HEK293 (cell line): ENCODE data around the gene CYS1.
A peak's percentile ranks its signal among the peaks of the same experiment; 100 is the strongest.

Experiments
- CTCF ChIA-PET: fragments of 350-600 bp; formaldehyde crosslinking; extraction: SDS; loops from one replicate; lab custom pipeline; 2021; ENCODE audit warnings: antibody characterized with exemption; lab: Yijun Ruan, JAX
- POLR2A ChIA-PET: fragments of 300-600 bp; formaldehyde crosslinking; extraction: SDS; loops from one replicate; lab custom pipeline; 2020; ENCODE audit warnings: antibody characterized with exemption, inconsistent platforms; lab: Yijun Ruan, JAX
- H3K27ac ChIP-seq: fragments of 200-500 bp; sonication (Bioruptor generic); 2 replicates; pipeline ENCODE4 v1.5.1; 2014; ENCODE audit warnings: low read depth, low read length, control low read depth, inconsistent platforms; ENCODE audit errors: extremely low read depth
- H3K36me3 ChIP-seq, 2 experiments: fragments of 200-500 bp in 1 of 2; sonication (Bioruptor generic) in 1 of 2; 1 replicate in 1 of 2; 2 replicates in 1 of 2; pipeline ENCODE4 v1.5.1; 2014 to 2017; ENCODE audit warnings: inconsistent platforms in 2 of 2, low read length in 2 of 2; ENCODE audit not compliant: control insufficient read depth in 2 of 2, insufficient read depth in 1 of 2
- H3K4me1 ChIP-seq: fragments of 200-500 bp; sonication (Bioruptor generic); 2 replicates; pipeline ENCODE4 v1.5.1; 2014; ENCODE audit warnings: mild to moderate bottlenecking, low read length, inconsistent platforms; ENCODE audit not compliant: control insufficient read depth, insufficient read depth
- H3K4me3 ChIP-seq: 2 replicates; pipeline ENCODE4 v1.5.1; 2011; ENCODE audit warnings: low read depth, mild to moderate bottlenecking, control low read depth, low read length, moderate library complexity
- H3K9me3 ChIP-seq: fragments of 200-500 bp; sonication (Bioruptor generic); 2 replicates; pipeline ENCODE4 v1.5.1; 2014; ENCODE audit warnings: low read depth, low read length, inconsistent platforms; ENCODE audit not compliant: control insufficient read depth, insufficient read depth
- ATF2 ChIP-seq: fragments of 450-650 bp; formaldehyde crosslinking; IDR thresholded peaks from 2 replicates; pipeline ENCODE4 v1.5.1; 2016; ENCODE audit warnings: missing biosample characterization, missing genetic modification characterization, low read depth
- BCL11A ChIP-seq: fragments of 450-650 bp; formaldehyde crosslinking; IDR thresholded peaks from 2 replicates; pipeline ENCODE4 v1.5.1; 2016; ENCODE audit warnings: low read depth, missing biosample characterization, missing genetic modification characterization
- GLIS2 ChIP-seq: fragments of 450-650 bp; formaldehyde crosslinking; IDR thresholded peaks from 2 replicates; pipeline ENCODE4 v1.5.1; 2016; ENCODE audit warnings: missing biosample characterization, missing genetic modification characterization
- OSR2 ChIP-seq: fragments of 450-650 bp; formaldehyde crosslinking; IDR thresholded peaks from 2 replicates; pipeline ENCODE4 v1.5.1; 2016; ENCODE audit warnings: missing biosample characterization, missing genetic modification characterization
- REPIN1 ChIP-seq: fragments of 450-650 bp; formaldehyde crosslinking; IDR thresholded peaks from 2 replicates; pipeline ENCODE4 v1.5.1; 2017; ENCODE audit warnings: missing biosample characterization, missing genetic modification characterization, low read depth
- SETDB1 ChIP-seq: IDR thresholded peaks from one replicate; pipeline ENCODE4 v1.6.1; 2017; ENCODE audit warnings: mild to moderate bottlenecking, low read length, moderate library complexity, mixed read lengths; ENCODE audit not compliant: insufficient read length
- YY1 ChIP-seq: fragments of 450-650 bp; formaldehyde crosslinking; IDR thresholded peaks from 2 replicates; pipeline ENCODE4 v1.5.1; 2018; ENCODE audit warnings: missing biosample characterization, missing genetic modification characterization
- ZBTB20 ChIP-seq: fragments of 450-650 bp; formaldehyde crosslinking; IDR thresholded peaks from 2 replicates; pipeline ENCODE4 v1.5.1; 2016; ENCODE audit warnings: missing biosample characterization, missing genetic modification characterization
- ZBTB21 ChIP-seq: fragments of 450-650 bp; formaldehyde crosslinking; IDR thresholded peaks from 2 replicates; pipeline ENCODE4 v1.5.1; 2017; ENCODE audit warnings: missing biosample characterization, missing genetic modification characterization
- ZFP37 ChIP-seq: fragments of 450-650 bp; formaldehyde crosslinking; IDR thresholded peaks from 2 replicates; pipeline ENCODE4 v1.5.1; 2016; ENCODE audit warnings: missing biosample characterization, missing genetic modification characterization
- ZNF133 ChIP-seq: fragments of 450-650 bp; formaldehyde crosslinking; IDR thresholded peaks from 2 replicates; pipeline ENCODE4 v1.5.1; 2016; ENCODE audit warnings: missing biosample characterization, missing genetic modification characterization
- ZNF169 ChIP-seq: fragments of 450-650 bp; formaldehyde crosslinking; IDR thresholded peaks from 2 replicates; pipeline ENCODE4 v1.5.1; 2016; ENCODE audit warnings: missing biosample characterization, missing genetic modification characterization
- ZNF530 ChIP-seq: fragments of 450-650 bp; formaldehyde crosslinking; IDR thresholded peaks from 2 replicates; pipeline ENCODE4 v1.5.1; 2016; ENCODE audit warnings: low read depth, missing biosample characterization, missing genetic modification characterization
- ZNF571 ChIP-seq: fragments of 450-650 bp; formaldehyde crosslinking; IDR thresholded peaks from 2 replicates; pipeline ENCODE4 v1.5.0; 2017; ENCODE audit warnings: missing biosample characterization, missing genetic modification characterization
- ZNF600 ChIP-seq: fragments of 450-650 bp; formaldehyde crosslinking; IDR thresholded peaks from 2 replicates; pipeline ENCODE4 v1.5.1; 2016; ENCODE audit warnings: missing biosample characterization, missing genetic modification characterization
- ZNF645 ChIP-seq: fragments of 450-650 bp; formaldehyde crosslinking; IDR thresholded peaks from 2 replicates; pipeline ENCODE4; 2016; ENCODE audit warnings: missing biosample characterization, missing genetic modification characterization
- ZNF776 ChIP-seq: fragments of 450-650 bp; formaldehyde crosslinking; IDR thresholded peaks from 2 replicates; pipeline ENCODE4 v1.5.0; 2017; ENCODE audit warnings: missing biosample characterization, missing genetic modification characterization, borderline replicate concordance
- ZNF791 ChIP-seq: fragments of 450-650 bp; formaldehyde crosslinking; IDR thresholded peaks from 2 replicates; pipeline ENCODE4 v1.5.1; 2016; ENCODE audit warnings: missing biosample characterization, missing genetic modification characterization
- TF ChIP-seq, protein P1 (sequence below): fragments of 450-650 bp; formaldehyde crosslinking; IDR thresholded peaks from 2 replicates; pipeline ENCODE4 v1.5.1; 2016; ENCODE audit warnings: missing biosample characterization, missing genetic modification characterization, borderline replicate concordance
- TF ChIP-seq, protein P2 (sequence below): fragments of 450-650 bp; formaldehyde crosslinking; IDR thresholded peaks from 2 replicates; pipeline ENCODE4 v1.5.1; 2016; ENCODE audit warnings: missing biosample characterization, missing genetic modification characterization

Gene CYS1

GRCh38 chr2:10085668-10086059 lies 5.5 kb upstream of the CYS1 start (continued):
- TF ChIP-seq ATF2 (tag by site-specific recombination) (no peak), ZNF600 (tag by site-specific recombination) (no peak), ZFP37 (tag by site-specific recombination) (no peak), ZBTB21 (tag by site-specific recombination) (no peak), SETDB1 (no peak), ZNF571 (tag by site-specific recombination) (no peak), ZNF645 (no peak)

DNA sequence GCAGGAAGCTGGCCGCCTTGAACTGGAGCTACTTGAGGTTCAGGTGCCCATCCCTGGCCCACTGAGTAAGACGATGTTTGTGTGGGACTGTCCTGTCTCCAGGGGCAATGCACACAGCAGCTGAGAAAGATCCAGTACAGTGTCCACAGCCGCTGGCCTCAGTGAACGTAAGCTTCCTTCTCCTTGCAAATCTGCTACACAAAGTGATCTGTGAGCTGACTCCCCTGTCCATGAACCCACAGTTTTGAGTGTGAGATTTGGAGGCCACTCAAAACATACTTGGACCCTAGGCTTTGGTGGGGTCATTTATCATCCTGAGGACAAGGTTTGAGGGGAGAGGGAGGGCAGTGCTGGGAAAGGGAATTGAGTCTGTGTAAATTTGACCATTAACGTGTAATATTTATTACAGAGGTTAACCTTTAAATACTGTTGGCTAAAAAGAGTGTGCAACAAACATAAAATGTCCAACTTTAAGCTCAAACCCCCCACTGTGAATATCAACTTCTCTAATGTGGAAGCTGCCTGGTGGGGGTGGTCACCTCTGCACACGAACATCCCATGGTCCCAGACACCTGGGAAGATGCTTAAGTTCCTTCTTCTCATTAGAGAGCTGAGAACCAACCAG lies 4.9 kb upstream of the CYS1 start:
- Histone ChIP-seq H3K9me3 (no peaks in the 10 kb centered on the region), H3K4me1 (0 out of 2 replicates have a peak, but pooled peaks cover 11% of the 10 kb centered on the region), H3K27ac (no peak overlapping the region), H3K4me3 (no peak overlapping the region), H3K36me3 (no peaks in the 10 kb centered on the region)
- ChIA-PET CTCF (interaction anchor here (1.3 to 6.5 kb wide), 2 partner anchors 12 to 13 kb away, joined by 5 to 46 read pairs; no protein-coding TSS in a partner anchor), POLR2A (interaction anchor here (0.6 to 0.7 kb wide), 2 partner anchors 41 to 363 kb away, joined by 3 to 5 read pairs; partner anchors contain the start of gene ODC1)
- peak; percentile 71; the same call in 1 of the 2 replicates for TF ChIP-seq ZNF133 (tag by site-specific recombination)
- no peak for TF ChIP-seq BCL11A

GRCh38 chr2:10084223-10084865 lies 4.1 kb upstream of the CYS1 start:
- Histone ChIP-seq H3K4me3 (no peak overlapping the region), H3K27ac (no peak overlapping the region), H3K36me3 (no peaks in the 10 kb centered on the region), H3K4me1 (0 out of 2 replicates have a peak, but pooled peaks cover 11% of the 10 kb centered on the region), H3K9me3 (no peaks in the 10 kb centered on the region)
- ChIA-PET CTCF (interaction anchor here (0.5 to 6.5 kb wide), 4 partner anchors 12 to 325 kb away, joined by 3 to 46 read pairs (median 4); no protein-coding TSS in a partner anchor), POLR2A (no interaction called here)
- TF ChIP-seq ZNF776 (tag by site-specific recombination) (no peak), ZNF530 (tag by site-specific recombination) (no peak), ZBTB20 (tag by site-specific recombination) (no peak), GLIS2 (tag by site-specific recombination) (no peak), REPIN1 (tag by site-specific recombination) (no peak), ZNF169 (tag by site-specific recombination) (no peak), ZNF791 (tag by site-specific recombination) (no peak), YY1 (tag by site-specific recombination) (no peak), OSR2 (tag by site-specific recombination) (no peak)
- TF ChIP-seq, protein P1, sequence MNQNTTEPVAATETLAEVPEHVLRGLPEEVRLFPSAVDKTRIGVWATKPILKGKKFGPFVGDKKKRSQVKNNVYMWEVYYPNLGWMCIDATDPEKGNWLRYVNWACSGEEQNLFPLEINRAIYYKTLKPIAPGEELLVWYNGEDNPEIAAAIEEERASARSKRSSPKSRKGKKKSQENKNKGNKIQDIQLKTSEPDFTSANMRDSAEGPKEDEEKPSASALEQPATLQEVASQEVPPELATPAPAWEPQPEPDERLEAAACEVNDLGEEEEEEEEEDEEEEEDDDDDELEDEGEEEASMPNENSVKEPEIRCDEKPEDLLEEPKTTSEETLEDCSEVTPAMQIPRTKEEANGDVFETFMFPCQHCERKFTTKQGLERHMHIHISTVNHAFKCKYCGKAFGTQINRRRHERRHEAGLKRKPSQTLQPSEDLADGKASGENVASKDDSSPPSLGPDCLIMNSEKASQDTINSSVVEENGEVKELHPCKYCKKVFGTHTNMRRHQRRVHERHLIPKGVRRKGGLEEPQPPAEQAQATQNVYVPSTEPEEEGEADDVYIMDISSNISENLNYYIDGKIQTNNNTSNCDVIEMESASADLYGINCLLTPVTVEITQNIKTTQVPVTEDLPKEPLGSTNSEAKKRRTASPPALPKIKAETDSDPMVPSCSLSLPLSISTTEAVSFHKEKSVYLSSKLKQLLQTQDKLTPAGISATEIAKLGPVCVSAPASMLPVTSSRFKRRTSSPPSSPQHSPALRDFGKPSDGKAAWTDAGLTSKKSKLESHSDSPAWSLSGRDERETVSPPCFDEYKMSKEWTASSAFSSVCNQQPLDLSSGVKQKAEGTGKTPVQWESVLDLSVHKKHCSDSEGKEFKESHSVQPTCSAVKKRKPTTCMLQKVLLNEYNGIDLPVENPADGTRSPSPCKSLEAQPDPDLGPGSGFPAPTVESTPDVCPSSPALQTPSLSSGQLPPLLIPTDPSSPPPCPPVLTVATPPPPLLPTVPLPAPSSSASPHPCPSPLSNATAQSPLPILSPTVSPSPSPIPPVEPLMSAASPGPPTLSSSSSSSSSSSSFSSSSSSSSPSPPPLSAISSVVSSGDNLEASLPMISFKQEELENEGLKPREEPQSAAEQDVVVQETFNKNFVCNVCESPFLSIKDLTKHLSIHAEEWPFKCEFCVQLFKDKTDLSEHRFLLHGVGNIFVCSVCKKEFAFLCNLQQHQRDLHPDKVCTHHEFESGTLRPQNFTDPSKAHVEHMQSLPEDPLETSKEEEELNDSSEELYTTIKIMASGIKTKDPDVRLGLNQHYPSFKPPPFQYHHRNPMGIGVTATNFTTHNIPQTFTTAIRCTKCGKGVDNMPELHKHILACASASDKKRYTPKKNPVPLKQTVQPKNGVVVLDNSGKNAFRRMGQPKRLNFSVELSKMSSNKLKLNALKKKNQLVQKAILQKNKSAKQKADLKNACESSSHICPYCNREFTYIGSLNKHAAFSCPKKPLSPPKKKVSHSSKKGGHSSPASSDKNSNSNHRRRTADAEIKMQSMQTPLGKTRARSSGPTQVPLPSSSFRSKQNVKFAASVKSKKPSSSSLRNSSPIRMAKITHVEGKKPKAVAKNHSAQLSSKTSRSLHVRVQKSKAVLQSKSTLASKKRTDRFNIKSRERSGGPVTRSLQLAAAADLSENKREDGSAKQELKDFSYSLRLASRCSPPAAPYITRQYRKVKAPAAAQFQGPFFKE: no peak
- TF ChIP-seq, protein P2, sequence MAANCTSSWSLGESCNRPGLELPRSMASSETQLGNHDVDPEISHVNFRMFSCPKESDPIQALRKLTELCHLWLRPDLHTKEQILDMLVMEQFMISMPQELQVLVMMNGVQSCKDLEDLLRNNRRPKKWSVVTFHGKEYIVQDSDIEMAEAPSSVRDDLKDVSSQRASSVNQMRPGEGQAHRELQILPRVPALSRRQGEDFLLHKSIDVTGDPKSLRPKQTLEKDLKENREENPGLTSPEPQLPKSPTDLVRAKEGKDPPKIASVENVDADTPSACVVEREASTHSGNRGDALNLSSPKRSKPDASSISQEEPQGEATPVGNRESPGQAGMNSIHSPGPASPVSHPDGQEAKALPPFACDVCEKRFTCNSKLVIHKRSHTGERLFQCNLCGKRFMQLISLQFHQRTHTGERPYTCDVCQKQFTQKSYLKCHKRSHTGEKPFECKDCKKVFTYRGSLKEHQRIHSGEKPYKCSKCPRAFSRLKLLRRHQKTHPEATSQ (tag by site-specific recombination): no peak
